SJSA1 (cell line): ENCODE data around the gene RPL3. TPM values are rescaled to one million over a fixed set of nuclear protein-coding genes. Genes with fewer than 3 reads are reported as not detected.
A peak's percentile ranks its signal among the peaks of the same experiment; 100 is the strongest.

Experiments
- DNase-seq, 2 experiments: peaks; one replicate each; pipeline ENCODE4 v3.0.0-alpha.2; 2015 to 2020; ENCODE audit warnings: low spot score in 2 of 2, low read depth in 1 of 2
- H3K27ac ChIP-seq: fragments of 250-450 bp; sonication (Bioruptor Pico); 2 replicates; pipeline ENCODE4 v1.5.1; 2020; ENCODE audit warnings: mild to moderate bottlenecking, moderate library complexity
- H3K27me3 ChIP-seq: fragments of 250-450 bp; sonication (Bioruptor Pico); replicated peaks from 2 replicates; pipeline ENCODE4 v1.5.1; 2020; ENCODE audit warnings: mild to moderate bottlenecking, moderate library complexity
- H3K36me3 ChIP-seq: fragments of 250-450 bp; sonication (Bioruptor Pico); 2 replicates; pipeline ENCODE4 v1.5.1; 2020; ENCODE audit warnings: mild to moderate bottlenecking
- H3K4me1 ChIP-seq: fragments of 250-450 bp; sonication (Bioruptor Pico); replicated peaks from 2 replicates; pipeline ENCODE4 v1.6.1; 2021; ENCODE audit warnings: mild to moderate bottlenecking
- H3K4me3 ChIP-seq: fragments of 250-450 bp; sonication (Bioruptor Pico); 2 replicates; pipeline ENCODE4 v1.5.1; 2020; ENCODE audit warnings: mild to moderate bottlenecking
- H3K9me3 ChIP-seq: fragments of 250-450 bp; sonication (Bioruptor Pico); replicated peaks from 2 replicates; pipeline ENCODE4 v1.5.1; 2020; ENCODE audit warnings: mild to moderate bottlenecking
- total RNA-seq: library from RNA; depleted of rRNA; stranded (reverse); fragments of >200 nt; shearing (Covaris generic); gene quantifications from 2 replicates; pipeline ENCODE4 v1.2.3, GENCODE V29; 2014; rRNA removed

RPL3 gene
- total RNA-seq, result 1,074 and 1,435 TPM in 2 replicates

GRCh38 chr22:39319284-39320022, at the start of gene RPL3:
TSS of gene RPL3 (minus strand) at chr22:39319623. CDS start at chr22:39319597, 26 bp downstream.
- peak; percentile 96 to 98 for DNase-seq
- Histone ChIP-seq H3K27me3 (no peaks in the 10 kb centered on the region), H3K27ac (peak within 1 kb of the TSS; percentile 85), H3K9me3 (no peaks in the 10 kb centered on the region), H3K4me3 (peak within 1 kb of the TSS; percentile 56), H3K36me3 (peaks cover 48% of the 10 kb centered on the region), H3K4me1 (peaks cover 39% of the 10 kb centered on the region)

- H3K27me3 ChIP-seq, result no peaks in the 10 kb centered on the region
- H3K27ac ChIP-seq, result no peak overlapping the region
- no peaks in the 10 kb centered on the region for H3K36me3 ChIP-seq
- no peak overlapping the region for H3K4me3 ChIP-seq
- peaks cover 13% of the 10 kb centered on the region for H3K4me1 ChIP-seq
- DNase-seq, result no peak
- 0 out of 2 replicates have a peak, but pooled peaks cover 3% of the 10 kb centered on the region for H3K9me3 ChIP-seq
Observed at GRCh38 chr22:39369186-39369585, 49.8 kb upstream of the RPL3 start.

GRCh38 chr22:39368461-39368911, 49.1 kb upstream of the RPL3 start:
- H3K27me3 ChIP-seq, result no peaks in the 10 kb centered on the region
- 0 out of 2 replicates have a peak, but pooled peaks cover 3% of the 10 kb centered on the region for H3K9me3 ChIP-seq
- H3K36me3 ChIP-seq, result no peaks in the 10 kb centered on the region
- no peak for DNase-seq
- no peak overlapping the region for H3K27ac ChIP-seq
- H3K4me1 ChIP-seq, result peaks cover 20% of the 10 kb centered on the region
- H3K4me3 ChIP-seq, result no peak overlapping the region

GRCh38 chr22:39367035-39367434, 47.6 kb upstream of the RPL3 start:
- H3K36me3 ChIP-seq, result no peaks in the 10 kb centered on the region; the same call in 1 of the 2 replicates
- no peak for DNase-seq
- peaks cover 34% of the 10 kb centered on the region for H3K4me1 ChIP-seq
- no peak overlapping the region for H3K4me3 ChIP-seq
- H3K9me3 ChIP-seq, result 0 out of 2 replicates have a peak, but pooled peaks cover 3% of the 10 kb centered on the region
- no peak overlapping the region for H3K27ac ChIP-seq
- H3K27me3 ChIP-seq, result no peaks in the 10 kb centered on the region

GRCh38 chr22:39365492-39365780, 46.0 kb upstream of the RPL3 start:
- no peak for DNase-seq
- H3K27ac ChIP-seq, result no peak overlapping the region
- no peaks in the 10 kb centered on the region for H3K27me3 ChIP-seq

GRCh38 chr22:39364714-39365491, 45.5 kb upstream of the RPL3 start:
- no peaks in the 10 kb centered on the region for H3K9me3 ChIP-seq
- no peak for DNase-seq
- no peaks in the 10 kb centered on the region for H3K27me3 ChIP-seq
- peaks cover 35% of the 10 kb centered on the region for H3K4me1 ChIP-seq
- H3K36me3 ChIP-seq, result no peaks in the 10 kb centered on the region; the same call in 1 of the 2 replicates
- H3K27ac ChIP-seq, result no peak overlapping the region
- no peak overlapping the region for H3K4me3 ChIP-seq

More at GRCh38 chr22:39365492-39365780, 46.0 kb upstream of the RPL3 start:
- Histone ChIP-seq H3K36me3 (no peaks in the 10 kb centered on the region; the same call in 1 of the 2 replicates), H3K4me1 (peaks cover 35% of the 10 kb centered on the region), H3K4me3 (no peak overlapping the region), H3K9me3 (no peaks in the 10 kb centered on the region)

- DNase-seq, result peak; percentile 60 to 62
- Histone ChIP-seq H3K4me3 (no peak overlapping the region), H3K36me3 (peaks cover 1% of the 10 kb centered on the region; the same call in 1 of the 2 replicates), H3K9me3 (no peaks in the 10 kb centered on the region), H3K4me1 (peaks cover 35% of the 10 kb centered on the region), H3K27me3 (no peaks in the 10 kb centered on the region), H3K27ac (peak overlapping the region; percentile 55)
Observed at GRCh38 chr22:39363751-39364515, 44.5 kb upstream of the RPL3 start.

GRCh38 chr22:39362932-39363331, 43.5 kb upstream of the RPL3 start:
- Histone ChIP-seq H3K36me3 (peaks cover 4% of the 10 kb centered on the region; the same call in 1 of the 2 replicates), H3K27me3 (no peaks in the 10 kb centered on the region), H3K9me3 (no peaks in the 10 kb centered on the region), H3K4me3 (no peak overlapping the region), H3K4me1 (peaks cover 35% of the 10 kb centered on the region), H3K27ac (peak overlapping the region; percentile 55; the same call in 1 of the 2 replicates)
- DNase-seq, result no peak

GRCh38 chr22:39362271-39362670, 42.8 kb upstream of the RPL3 start:
- Histone ChIP-seq H3K27ac (no peak overlapping the region), H3K9me3 (no peaks in the 10 kb centered on the region)

GRCh38 chr22:39361496-39361895, 42.1 kb upstream of the RPL3 start:
- H3K36me3 ChIP-seq, result peaks cover 4% of the 10 kb centered on the region; the same call in 1 of the 2 replicates
- H3K27me3 ChIP-seq, result no peaks in the 10 kb centered on the region
- no peak overlapping the region for H3K27ac ChIP-seq
- peaks cover 35% of the 10 kb centered on the region for H3K4me1 ChIP-seq
- H3K9me3 ChIP-seq, result no peaks in the 10 kb centered on the region
- DNase-seq, result no peak
- no peak overlapping the region for H3K4me3 ChIP-seq

More at GRCh38 chr22:39362271-39362670, 42.8 kb upstream of the RPL3 start:
- DNase-seq, result no peak
- peaks cover 35% of the 10 kb centered on the region for H3K4me1 ChIP-seq
- peaks cover 4% of the 10 kb centered on the region; the same call in 1 of the 2 replicates for H3K36me3 ChIP-seq
- no peaks in the 10 kb centered on the region for H3K27me3 ChIP-seq
- H3K4me3 ChIP-seq, result no peak overlapping the region

GRCh38 chr22:39360674-39361413, 41.4 kb upstream of the RPL3 start:
- Histone ChIP-seq H3K4me3 (no peak overlapping the region), H3K27ac (no peak overlapping the region), H3K27me3 (no peaks in the 10 kb centered on the region), H3K9me3 (no peaks in the 10 kb centered on the region), H3K36me3 (peaks cover 4% of the 10 kb centered on the region; the same call in 1 of the 2 replicates), H3K4me1 (peaks cover 35% of the 10 kb centered on the region)
- no peak for DNase-seq

GRCh38 chr22:39360242-39360641, 40.8 kb upstream of the RPL3 start:
- no peak for DNase-seq
- H3K27me3 ChIP-seq, result no peaks in the 10 kb centered on the region
- H3K36me3 ChIP-seq, result peaks cover 4% of the 10 kb centered on the region; the same call in 1 of the 2 replicates
- H3K4me3 ChIP-seq, result no peak overlapping the region
- H3K4me1 ChIP-seq, result peaks cover 33% of the 10 kb centered on the region
- H3K27ac ChIP-seq, result no peak overlapping the region
- H3K9me3 ChIP-seq, result no peaks in the 10 kb centered on the region
